ENCODE data around the gene GIT2.

DNA sequence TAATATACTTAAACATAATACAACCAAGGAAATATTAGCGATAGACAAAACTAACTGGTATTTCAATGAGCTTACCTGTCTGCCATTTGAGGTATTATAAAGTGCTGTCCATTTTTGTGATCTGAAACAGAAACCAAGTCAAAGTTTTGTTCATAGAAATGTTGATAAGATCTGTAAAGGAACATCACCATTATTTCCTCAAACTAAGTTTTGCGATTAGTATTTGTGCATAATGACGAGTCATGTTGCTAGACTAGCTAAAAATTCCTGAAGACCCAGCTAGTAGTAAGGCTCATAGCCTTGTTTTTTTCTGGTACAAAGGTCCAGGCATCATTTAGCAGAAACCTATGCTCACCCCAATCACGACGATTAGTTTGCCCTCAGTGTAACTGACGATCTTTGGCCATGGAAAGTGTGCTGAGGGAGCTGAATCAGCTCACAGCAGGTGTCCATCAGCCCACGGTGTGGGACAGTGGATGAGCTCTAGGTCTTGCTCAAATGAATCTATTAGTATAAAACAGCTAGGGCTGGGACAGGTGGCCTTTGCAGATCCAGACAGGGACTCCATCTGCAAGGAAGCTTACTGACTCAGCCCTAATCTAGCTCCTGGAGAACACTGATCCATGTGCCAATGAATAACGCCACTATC lies 28.7 kb downstream of the GIT2 start:
- TF ChIP-seq, protein P1, sequence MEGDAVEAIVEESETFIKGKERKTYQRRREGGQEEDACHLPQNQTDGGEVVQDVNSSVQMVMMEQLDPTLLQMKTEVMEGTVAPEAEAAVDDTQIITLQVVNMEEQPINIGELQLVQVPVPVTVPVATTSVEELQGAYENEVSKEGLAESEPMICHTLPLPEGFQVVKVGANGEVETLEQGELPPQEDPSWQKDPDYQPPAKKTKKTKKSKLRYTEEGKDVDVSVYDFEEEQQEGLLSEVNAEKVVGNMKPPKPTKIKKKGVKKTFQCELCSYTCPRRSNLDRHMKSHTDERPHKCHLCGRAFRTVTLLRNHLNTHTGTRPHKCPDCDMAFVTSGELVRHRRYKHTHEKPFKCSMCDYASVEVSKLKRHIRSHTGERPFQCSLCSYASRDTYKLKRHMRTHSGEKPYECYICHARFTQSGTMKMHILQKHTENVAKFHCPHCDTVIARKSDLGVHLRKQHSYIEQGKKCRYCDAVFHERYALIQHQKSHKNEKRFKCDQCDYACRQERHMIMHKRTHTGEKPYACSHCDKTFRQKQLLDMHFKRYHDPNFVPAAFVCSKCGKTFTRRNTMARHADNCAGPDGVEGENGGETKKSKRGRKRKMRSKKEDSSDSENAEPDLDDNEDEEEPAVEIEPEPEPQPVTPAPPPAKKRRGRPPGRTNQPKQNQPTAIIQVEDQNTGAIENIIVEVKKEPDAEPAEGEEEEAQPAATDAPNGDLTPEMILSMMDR (IDR thresholded peaks at IDR 0.05), result no peak
- no peak for TF ChIP-seq POLR2A (IDR thresholded peaks at IDR 0.05)
